K562 (cell line): ENCODE measurements around the gene MRPL22. TPM values are rescaled to one million over a fixed set of nuclear protein-coding genes. Genes with fewer than 3 reads are reported as not detected.
"Not testable (repeated sequence)": the region's sequence is repeated elsewhere in the genome, so short reads cannot be mapped to it uniquely, and the experiment has no call there.

Experiments
- ATAC-seq: fragments of 200-7000 bp; cut with Tn5 transposase; 3 replicates; pipeline ENCODE4 v1.9.1; 2020; ENCODE audit warnings: moderate library complexity
- BruUV-seq: library from RNA; stranded (reverse); fragments of 400-500 nt; replicated peaks from 2 replicates; lab custom pipeline; 2021; lab: Mats Ljungman, UMichigan
- CTCF ChIA-PET: fragments of 300-600 bp; formaldehyde crosslinking; extraction: SDS; loops from one replicate; lab custom pipeline; 2021; ENCODE audit warnings: low intra/inter-chr PET ratio; lab: Yijun Ruan, JAX
- POLR2A ChIA-PET: fragments of 300-600, 350-650 bp; sonication (Branson Sonifier 250); formaldehyde crosslinking; extraction: SDS; loops from one replicate; lab custom pipeline; 2021; ENCODE audit warnings: antibody characterized with exemption, inconsistent platforms; lab: Yijun Ruan, JAX
- DNase-seq, 4 experiments: peaks; one replicate each; pipeline versions ENCODE4 v3.0.0 to v3.0.0-alpha.2; 2011 to 2018; ENCODE audit warnings: low spot score in 3 of 4, mixed read lengths in 3 of 4; ENCODE audit errors: extremely low read depth in 1 of 4
- FAIRE-seq: peaks from 2 replicates; lab custom pipeline; 2011; peaks lifted over from hg19 to GRCh38; lab: Jason Lieb, UNC
- H2AFZ ChIP-seq: 2 replicates; pipeline ENCODE4 v1.6.0; 2011; ENCODE audit warnings: low read depth, low read length, control low read depth, inconsistent platforms
- H3K27ac ChIP-seq: fragments of 200-600 bp; 3 replicates; pipeline ENCODE4 v1.8.0; 2011; ENCODE audit warnings: low read depth, mild to moderate bottlenecking, control low read depth, inconsistent platforms, low read length, moderate library complexity, mixed read lengths; ENCODE audit errors: extremely low read depth
- H3K27me3 ChIP-seq, 2 experiments: fragments of 300-600 bp in 1 of 2; 2 replicates in 1 of 2; 3 replicates in 1 of 2; pipeline versions ENCODE4 v1.6.0 to v1.8.0; 2011; ENCODE audit warnings: inconsistent platforms in 2 of 2, low read length in 2 of 2, mild to moderate bottlenecking in 1 of 2, mixed read lengths in 1 of 2, moderate library complexity in 1 of 2; ENCODE audit not compliant: control insufficient read depth in 2 of 2, insufficient read depth in 2 of 2
- H3K36me3 ChIP-seq: fragments of 300-600 bp; 3 replicates; pipeline ENCODE4 v1.8.0; 2011; ENCODE audit warnings: mild to moderate bottlenecking, low read length, inconsistent platforms; ENCODE audit not compliant: control insufficient read depth, insufficient read depth
- H3K4me1 ChIP-seq, 2 experiments: fragments of 200-600 bp in 1 of 2; replicated peaks in 1 of 2; 2 replicates in 1 of 2; 3 replicates in 1 of 2; pipeline versions ENCODE4 v1.5.1 to v1.8.0; 2011; ENCODE audit warnings: inconsistent platforms in 2 of 2, low read length in 2 of 2, mild to moderate bottlenecking in 1 of 2, mixed read lengths in 1 of 2, moderate library complexity in 1 of 2; ENCODE audit not compliant: control insufficient read depth in 2 of 2, insufficient read depth in 2 of 2
- H3K4me2 ChIP-seq: 2 replicates; pipeline ENCODE4 v1.6.1; 2011; ENCODE audit warnings: low read length, control low read depth, inconsistent platforms, mixed read lengths; ENCODE audit not compliant: insufficient read depth
- H3K4me3 ChIP-seq: fragments of 200-600 bp; sonication (generic), shearing (Covaris generic); 2 replicates; pipeline ENCODE4 v1.5.1; 2016; ENCODE audit warnings: control low read depth, inconsistent platforms
- H3K79me2 ChIP-seq: fragments of 200-600 bp; 3 replicates; pipeline ENCODE4 v1.8.0; 2011; ENCODE audit warnings: low read length, inconsistent platforms; ENCODE audit not compliant: control insufficient read depth, insufficient read depth
- H3K9ac ChIP-seq, 2 experiments: 2 replicates each; pipeline versions ENCODE4 v1.6.0 to v1.6.1; 2011; ENCODE audit warnings: low read depth in 2 of 2, low read length in 2 of 2, control low read depth in 1 of 2, inconsistent platforms in 1 of 2, mild to moderate bottlenecking in 1 of 2, mixed read lengths in 1 of 2; ENCODE audit not compliant: insufficient read depth in 1 of 2
- H3K9me1 ChIP-seq: one replicate; pipeline ENCODE4 v1.6.0; 2011; ENCODE audit warnings: inconsistent platforms, mild to moderate bottlenecking, low read length, moderate library complexity; ENCODE audit not compliant: control insufficient read depth, insufficient read depth
- H3K9me3 ChIP-seq: replicated peaks from 2 replicates; pipeline ENCODE4 v1.5.1; 2011; ENCODE audit warnings: low read depth, low read length, inconsistent platforms; ENCODE audit not compliant: control insufficient read depth, insufficient read depth
- H4K20me1 ChIP-seq: replicated peaks from 2 replicates; pipeline ENCODE4 v1.6.1; 2011; ENCODE audit warnings: low read length, inconsistent platforms, mixed read lengths; ENCODE audit not compliant: control insufficient read depth, insufficient read depth
- MEF2D ChIP-seq: conservative IDR thresholded peaks from 2 replicates; pipeline ENCODE4 v1.6.1; 2016; ENCODE audit warnings: low read depth, missing genetic modification characterization, missing compliant biosample characterization
- NFE2L1 ChIP-seq: fragments of 450-650 bp; IDR thresholded peaks from 2 replicates; pipeline ENCODE4 v1.6.1; 2016; ENCODE audit warnings: missing genetic modification characterization, low read depth, mild to moderate bottlenecking, missing compliant biosample characterization, moderate library complexity, borderline replicate concordance
- NR2C1 ChIP-seq, 2 experiments: fragments of 450-650 bp; IDR thresholded peaks; 2 replicates each; pipeline ENCODE4 v1.6.1; 2017; ENCODE audit warnings: mild to moderate bottlenecking in 2 of 2, antibody characterized with exemption in 1 of 2, inconsistent platforms in 1 of 2, missing compliant biosample characterization in 1 of 2, missing genetic modification characterization in 1 of 2
- PTRF ChIP-seq: fragments of 450-650 bp; IDR thresholded peaks from 2 replicates; pipeline ENCODE4 v1.6.1; 2016; ENCODE audit warnings: mild to moderate bottlenecking, missing genetic modification characterization, missing compliant biosample characterization
- PTTG1 ChIP-seq: fragments of 450-650 bp; IDR thresholded peaks from 2 replicates; pipeline ENCODE4 v1.6.1; 2016; ENCODE audit warnings: low read depth, mild to moderate bottlenecking, missing genetic modification characterization, missing compliant biosample characterization
- SMAD4 ChIP-seq: fragments of 250-450 bp; sonication (Bioruptor Pico); conservative IDR thresholded peaks from 2 replicates; pipeline ENCODE4 v1.8.0; 2021; ENCODE audit warnings: inconsistent platforms, mild to moderate bottlenecking, moderate library complexity
- U2AF1 ChIP-seq: fragments of 200-400 bp; formaldehyde crosslinking; optimal IDR thresholded peaks from 2 replicates; pipeline ENCODE3; 2017; ENCODE audit warnings: mild to moderate bottlenecking, low read depth, low read length, moderate library complexity
- WGBS: fragments of 100-300 bp; shearing (Covaris generic); methylation state at CpG from one replicate; pipeline ENCODE4 v1.1.6; 2016; ENCODE audit warnings: low coverage, mixed read lengths; ENCODE audit not compliant: insufficient coverage; ENCODE audit errors: missing lambda C conversion rate; 5-methylcytosine and 5-hydroxymethylcytosine counted together
- in situ Hi-C: fragments of 300-500 bp; cut with MboI; formaldehyde crosslinking; loops from 4 replicates; pipeline ENCODE4 v1.15.0; 2018; ENCODE audit warnings: inconsistent platforms, mixed read lengths
- intact Hi-C: fragments of 100-400 bp; cut with micrococcal nuclease; formaldehyde crosslinking; loops from 2 replicates; pipeline ENCODE4 v1.14.2; 2022
- polyA plus RNA-seq, 8 experiments: library from polyadenylated mRNA; depleted of rRNA in 4 of 8; stranded (reverse) in 5 of 8; unstranded in 3 of 8; fragments of >200 nt; fragmentation: Nextera tagmentation in 2 of 8; fragmentation: Illumina TruSeq in 1 of 8; extraction: Ambion mirVana in 2 of 8; extraction: Trizol in 1 of 8; gene quantifications; 2 replicates each; pipeline versions ENCODE4 v1.2.1 to v1.2.3, GENCODE V29; 2011 to 2014; ENCODE audit warnings: inconsistent platforms in 1 of 8, missing spikeins in 1 of 8
- total RNA-seq, 7 experiments: library from RNA; depleted of rRNA in 6 of 7; stranded (reverse); fragments of >200 nt in 6 of 7; fragmentation: Illumina TruSeq in 2 of 7; extraction: Trizol in 2 of 7; gene quantifications; 2 replicates each; pipeline versions ENCODE4 v1.2.1 to v1.2.3, GENCODE V29; 2011 to 2021; ENCODE audit warnings: low replicate concordance in 1 of 7
- TF ChIP-seq, protein P1 (sequence below): fragments of 250-450 bp; sonication (Bioruptor Pico); IDR thresholded peaks from 2 replicates; pipeline ENCODE4 v1.5.0; 2022; ENCODE audit warnings: mild to moderate bottlenecking
- TF ChIP-seq, protein P2 (sequence below), 3 experiments: fragments of 200-800 bp in 1 of 3; sonication (Bioruptor generic) in 1 of 3; sonication (generic) in 1 of 3; formaldehyde crosslinking in 1 of 3; IDR thresholded peaks; 2 replicates each; pipeline versions ENCODE4 v1.6.1 to v1.8.0; 2016 to 2022; ENCODE audit warnings: mild to moderate bottlenecking in 2 of 3, missing compliant biosample characterization in 2 of 3, missing genetic modification characterization in 2 of 3, missing genetic modification reagents in 1 of 3
- TF ChIP-seq, protein P3 (sequence below): fragments of 450-650 bp; IDR thresholded peaks from 2 replicates; pipeline ENCODE4 v1.6.1; 2017; ENCODE audit warnings: antibody characterized with exemption, mild to moderate bottlenecking

MRPL22 gene
- total and polyA plus RNA-seq, 9 of the 15 experiments (the other 6 are each of a cell fraction or from before 2014, with no cell fraction given), result 41.1 to 424 (median 102) TPM

DNA sequence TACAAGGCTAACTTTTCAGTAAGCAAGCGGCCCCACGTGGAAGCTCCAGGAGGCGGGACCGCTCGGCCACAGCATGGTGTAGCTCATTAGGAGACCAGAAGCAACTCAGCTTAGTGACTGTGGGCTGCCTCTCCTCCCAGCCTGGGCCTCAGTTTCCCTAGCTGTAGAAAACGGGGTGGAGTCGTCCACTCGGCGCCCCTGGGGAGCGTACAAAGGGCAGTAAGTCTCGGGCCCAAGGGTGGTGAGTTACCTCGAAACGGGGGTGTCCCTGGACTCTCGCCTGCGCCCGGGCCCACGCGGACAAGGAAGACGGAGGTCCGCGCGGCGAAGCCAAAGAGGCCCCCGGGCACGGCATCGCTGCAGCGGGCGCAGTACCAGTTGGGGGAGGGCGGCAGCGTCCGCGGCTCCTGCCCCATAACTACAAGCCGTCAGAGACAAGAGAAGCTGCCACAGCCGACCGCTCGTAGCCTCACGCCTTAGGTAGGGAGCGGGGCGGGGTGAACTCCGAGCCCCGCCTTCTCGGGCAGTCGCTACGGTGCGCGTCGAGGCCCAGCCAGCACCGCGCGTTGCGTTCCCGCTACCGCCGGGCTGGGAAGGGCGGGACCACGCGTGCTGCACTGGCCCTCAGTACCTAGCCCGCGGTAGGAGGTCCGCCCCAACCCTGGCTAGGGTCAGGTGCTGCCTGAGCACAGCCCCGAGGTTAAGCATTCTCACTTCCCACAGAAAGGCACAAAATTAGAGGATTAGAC lies 3.0 kb upstream of the MRPL22 start, which contains the start of gene GEMIN5 (continued):
- TF ChIP-seq, protein P1, sequence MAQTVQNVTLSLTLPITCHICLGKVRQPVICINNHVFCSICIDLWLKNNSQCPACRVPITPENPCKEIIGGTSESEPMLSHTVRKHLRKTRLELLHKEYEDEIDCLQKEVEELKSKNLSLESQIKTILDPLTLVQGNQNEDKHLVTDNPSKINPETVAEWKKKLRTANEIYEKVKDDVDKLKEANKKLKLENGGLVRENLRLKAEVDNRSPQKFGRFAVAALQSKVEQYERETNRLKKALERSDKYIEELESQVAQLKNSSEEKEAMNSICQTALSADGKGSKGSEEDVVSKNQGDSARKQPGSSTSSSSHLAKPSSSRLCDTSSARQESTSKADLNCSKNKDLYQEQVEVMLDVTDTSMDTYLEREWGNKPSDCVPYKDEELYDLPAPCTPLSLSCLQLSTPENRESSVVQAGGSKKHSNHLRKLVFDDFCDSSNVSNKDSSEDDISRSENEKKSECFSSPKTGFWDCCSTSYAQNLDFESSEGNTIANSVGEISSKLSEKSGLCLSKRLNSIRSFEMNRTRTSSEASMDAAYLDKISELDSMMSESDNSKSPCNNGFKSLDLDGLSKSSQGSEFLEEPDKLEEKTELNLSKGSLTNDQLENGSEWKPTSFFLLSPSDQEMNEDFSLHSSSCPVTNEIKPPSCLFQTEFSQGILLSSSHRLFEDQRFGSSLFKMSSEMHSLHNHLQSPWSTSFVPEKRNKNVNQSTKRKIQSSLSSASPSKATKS (CRISPR knock-in tag), result no peak
- peak; percentile 29 for TF ChIP-seq U2AF1

DNA sequence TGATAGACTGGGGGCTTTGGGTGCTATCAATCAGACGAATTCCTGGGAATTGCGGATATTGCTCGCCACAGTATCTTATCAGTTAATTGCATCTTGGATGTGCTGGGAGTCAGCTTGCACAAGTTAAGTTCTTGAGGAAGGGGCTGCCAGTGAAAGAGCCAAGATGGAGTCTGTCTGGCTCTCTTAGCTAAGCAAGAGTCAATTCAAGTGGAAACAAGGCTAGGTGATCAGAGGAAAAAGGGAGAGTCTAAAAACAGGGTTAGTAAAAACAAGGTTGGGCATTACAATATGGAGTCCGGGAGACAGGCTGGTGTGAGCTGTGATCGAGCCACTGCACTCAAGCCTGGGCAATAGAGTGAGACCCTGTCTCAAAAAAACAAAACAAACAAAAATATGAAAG lies 1.5 kb upstream of the MRPL22 start:
- Histone ChIP-seq H3K79me2 (peaks cover 67% of the 10 kb centered on the region), H3K4me1 (peaks cover 23 to 26% of the 10 kb centered on the region in 2 experiments; a peak in 4 of 5 replicates), H3K36me3 (peaks cover 21% of the 10 kb centered on the region), H2AFZ (peak overlapping the region; percentile 92)
- H3K4me2 ChIP-seq; ATAC-seq; intact Hi-C loops; H3K4me3 ChIP-seq; H3K27ac ChIP-seq; in situ Hi-C loops; H4K20me1 ChIP-seq; H3K9ac ChIP-seq; H3K9me3 ChIP-seq; CTCF ChIA-PET; FAIRE-seq; H3K9me1 ChIP-seq; BruUV-seq; DNase-seq; H3K27me3 ChIP-seq; TF ChIP-seq NR2C1 (IDR thresholded peaks at IDR 0.05): not testable (repeated sequence)
- 64% methylated on average over 5 of the region's 5 CpGs for whole genome bisulfite sequencing
- POLR2A ChIA-PET, result interaction anchor here (0.7 kb wide), 1 partner anchor 566 kb away, joined by 3 read pairs; no protein-coding TSS in a partner anchor
- TF ChIP-seq, protein P2, sequence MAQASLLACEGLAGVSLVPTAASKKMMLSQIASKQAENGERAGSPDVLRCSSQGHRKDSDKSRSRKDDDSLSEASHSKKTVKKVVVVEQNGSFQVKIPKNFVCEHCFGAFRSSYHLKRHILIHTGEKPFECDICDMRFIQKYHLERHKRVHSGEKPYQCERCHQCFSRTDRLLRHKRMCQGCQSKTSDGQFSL (CRISPR knock-in tag; IDR thresholded peaks at IDR 0.05), result not testable (repeated sequence)
- TF ChIP-seq, protein P2 (tag; IDR thresholded peaks at IDR 0.05), result peak in 1 of 2 experiments; percentile 72; a peak in 1 of 4 replicates
- TF ChIP-seq, protein P3, sequence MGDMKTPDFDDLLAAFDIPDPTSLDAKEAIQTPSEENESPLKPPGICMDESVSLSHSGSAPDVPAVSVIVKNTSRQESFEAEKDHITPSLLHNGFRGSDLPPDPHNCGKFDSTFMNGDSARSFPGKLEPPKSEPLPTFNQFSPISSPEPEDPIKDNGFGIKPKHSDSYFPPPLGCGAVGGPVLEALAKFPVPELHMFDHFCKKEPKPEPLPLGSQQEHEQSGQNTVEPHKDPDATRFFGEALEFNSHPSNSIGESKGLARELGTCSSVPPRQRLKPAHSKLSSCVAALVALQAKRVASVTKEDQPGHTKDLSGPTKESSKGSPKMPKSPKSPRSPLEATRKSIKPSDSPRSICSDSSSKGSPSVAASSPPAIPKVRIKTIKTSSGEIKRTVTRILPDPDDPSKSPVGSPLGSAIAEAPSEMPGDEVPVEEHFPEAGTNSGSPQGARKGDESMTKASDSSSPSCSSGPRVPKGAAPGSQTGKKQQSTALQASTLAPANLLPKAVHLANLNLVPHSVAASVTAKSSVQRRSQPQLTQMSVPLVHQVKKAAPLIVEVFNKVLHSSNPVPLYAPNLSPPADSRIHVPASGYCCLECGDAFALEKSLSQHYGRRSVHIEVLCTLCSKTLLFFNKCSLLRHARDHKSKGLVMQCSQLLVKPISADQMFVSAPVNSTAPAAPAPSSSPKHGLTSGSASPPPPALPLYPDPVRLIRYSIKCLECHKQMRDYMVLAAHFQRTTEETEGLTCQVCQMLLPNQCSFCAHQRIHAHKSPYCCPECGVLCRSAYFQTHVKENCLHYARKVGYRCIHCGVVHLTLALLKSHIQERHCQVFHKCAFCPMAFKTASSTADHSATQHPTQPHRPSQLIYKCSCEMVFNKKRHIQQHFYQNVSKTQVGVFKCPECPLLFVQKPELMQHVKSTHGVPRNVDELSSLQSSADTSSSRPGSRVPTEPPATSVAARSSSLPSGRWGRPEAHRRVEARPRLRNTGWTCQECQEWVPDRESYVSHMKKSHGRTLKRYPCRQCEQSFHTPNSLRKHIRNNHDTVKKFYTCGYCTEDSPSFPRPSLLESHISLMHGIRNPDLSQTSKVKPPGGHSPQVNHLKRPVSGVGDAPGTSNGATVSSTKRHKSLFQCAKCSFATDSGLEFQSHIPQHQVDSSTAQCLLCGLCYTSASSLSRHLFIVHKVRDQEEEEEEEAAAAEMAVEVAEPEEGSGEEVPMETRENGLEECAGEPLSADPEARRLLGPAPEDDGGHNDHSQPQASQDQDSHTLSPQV, result peak; percentile 92
- TF ChIP-seq NFE2L1 (tag) (0 out of 2 replicates have a peak, but pooled peaks have one; percentile 1), PTTG1 (tag) (peak; percentile 77), NR2C1 (tag; IDR thresholded peaks at IDR 0.05) (peak; percentile 71), MEF2D (peak; percentile 62; the same call in 1 of the 2 replicates), SMAD4 (peak; percentile 79), PTRF (tag) (peak; percentile 80)
